Endothelial cell of umbilical vein (primary cell): ENCODE data around the gene TBCC. TPM values are rescaled to one million over a fixed set of nuclear protein-coding genes. Genes with fewer than 3 reads are reported as not detected.
A peak's percentile ranks its signal among the peaks of the same experiment; 100 is the strongest.

Source experiments
- BruUV-seq: library from RNA; stranded (reverse); fragments of 400-500 nt; replicated peaks from 2 replicates; lab custom pipeline; 2021; lab: Mats Ljungman, UMichigan
- CTCF ChIA-PET: fragments of 300-600, 350-600 bp; sonication (Branson Sonifier 250); formaldehyde crosslinking; loops from one replicate; lab custom pipeline; 2021; ENCODE audit warnings: antibody characterized with exemption, inconsistent platforms; lab: Charles Lee
- POLR2A ChIA-PET: fragments of 300-600, 350-600 bp; sonication (Branson Sonifier 250); formaldehyde crosslinking; loops from one replicate; lab custom pipeline; 2021; ENCODE audit warnings: antibody characterized with exemption, inconsistent platforms; lab: Charles Lee
- DNase-seq: peaks from one replicate; pipeline ENCODE4 v3.0.0-alpha.2; 2011; ENCODE audit warnings: low read depth, low spot score
- FAIRE-seq: peaks from 2 replicates; lab custom pipeline; 2011; peaks lifted over from hg19 to GRCh38; lab: Jason Lieb, UNC
- H2AFZ ChIP-seq: 2 replicates; pipeline ENCODE4 v1.6.0; 2012; ENCODE audit warnings: low read depth, low read length, control low read depth, inconsistent platforms
- H3K27ac ChIP-seq: 2 replicates; pipeline ENCODE4 v1.5.1; 2011; ENCODE audit warnings: low read depth, mild to moderate bottlenecking, control low read depth, low read length, moderate library complexity; ENCODE audit not compliant: insufficient read depth
- H3K27me3 ChIP-seq, 2 experiments: 2 replicates each; pipeline versions ENCODE4 v1.6.0 to v1.6.1; 2011; ENCODE audit warnings: low read length in 2 of 2, mixed read lengths in 1 of 2; ENCODE audit not compliant: control insufficient read depth in 2 of 2, insufficient read depth in 2 of 2
- H3K36me3 ChIP-seq, 2 experiments: 2 replicates in 1 of 2; 3 replicates in 1 of 2; pipeline ENCODE4 v1.5.1; 2011; ENCODE audit warnings: low read length in 2 of 2, mild to moderate bottlenecking in 1 of 2, moderate library complexity in 1 of 2; ENCODE audit not compliant: control insufficient read depth in 2 of 2, insufficient read depth in 2 of 2; ENCODE audit errors: extremely low read depth in 1 of 2
- H3K4me1 ChIP-seq: 3 replicates; pipeline ENCODE4 v1.5.1; 2011; ENCODE audit warnings: mild to moderate bottlenecking, low read length; ENCODE audit not compliant: control insufficient read depth, insufficient read depth; ENCODE audit errors: extremely low read depth
- H3K4me2 ChIP-seq: 2 replicates; pipeline ENCODE4 v1.6.1; 2011; ENCODE audit warnings: low read length, control low read depth, mixed read lengths; ENCODE audit not compliant: insufficient read depth
- H3K4me3 ChIP-seq, 3 experiments: fragments of 200-600 bp in 1 of 3; sonication (generic), shearing (Covaris generic) in 1 of 3; replicated peaks in 1 of 3; 2 replicates each; pipeline ENCODE4 v1.5.1; 2011 to 2016; ENCODE audit warnings: control low read depth in 3 of 3, low read length in 3 of 3, mild to moderate bottlenecking in 2 of 3, inconsistent platforms in 1 of 3, low read depth in 1 of 3, moderate library complexity in 1 of 3; ENCODE audit not compliant: insufficient read depth in 1 of 3
- H3K79me2 ChIP-seq: 2 replicates; pipeline ENCODE4 v1.6.0; 2012; ENCODE audit warnings: low read length, inconsistent platforms; ENCODE audit not compliant: control insufficient read depth, insufficient read depth
- H3K9ac ChIP-seq: replicated peaks from 2 replicates; pipeline ENCODE3; 2011; ENCODE audit warnings: low read length, control low read depth; ENCODE audit not compliant: insufficient read depth; ENCODE audit errors: extremely low read depth
- H3K9me1 ChIP-seq: replicated peaks from 3 replicates; pipeline ENCODE4 v1.6.0; 2011; ENCODE audit warnings: mild to moderate bottlenecking, low read length; ENCODE audit not compliant: control insufficient read depth, insufficient read depth; ENCODE audit errors: extremely low read depth
- H3K9me3 ChIP-seq: replicated peaks from 2 replicates; pipeline ENCODE4 v1.5.1; 2012; ENCODE audit warnings: low read length, inconsistent platforms; ENCODE audit not compliant: control insufficient read depth, insufficient read depth
- H4K20me1 ChIP-seq: replicated peaks from 2 replicates; pipeline ENCODE3; 2011; ENCODE audit warnings: mild to moderate bottlenecking, low read length; ENCODE audit not compliant: control insufficient read depth, insufficient read depth; ENCODE audit errors: extremely low read depth
- FOS ChIP-seq: IDR thresholded peaks from 2 replicates; pipeline ENCODE4 v1.6.1; 2011; ENCODE audit warnings: mild to moderate bottlenecking, low read length, moderate library complexity, borderline replicate concordance; ENCODE audit not compliant: insufficient read depth
- MYC ChIP-seq: IDR thresholded peaks from one replicate; pipeline ENCODE4 v1.6.1; 2011; ENCODE audit warnings: mild to moderate bottlenecking, low read depth, low read length
- POLR2AphosphoS5 ChIP-seq: IDR thresholded peaks from 2 replicates; pipeline ENCODE4 v1.6.1; 2012; ENCODE audit warnings: low read depth, mild to moderate bottlenecking, control low read depth, low read length, moderate library complexity; ENCODE audit not compliant: insufficient read depth
- dilution Hi-C: fragments of 300-500 bp; cut with MboI; formaldehyde crosslinking; loops from one replicate; pipeline ENCODE4 v1.15.0; 2019; ENCODE audit warnings: low sequenced_read_pairs; ENCODE audit not compliant: extremely low pct_ligation_motif_present
- intact Hi-C: fragments of 100-400 bp; cut with micrococcal nuclease; formaldehyde crosslinking; loops from one replicate; pipeline ENCODE4 v1.10.0; 2022
- polyA plus RNA-seq, 4 experiments: library from polyadenylated mRNA; depleted of rRNA in 3 of 4; stranded (reverse) in 3 of 4; unstranded in 1 of 4; fragments of >200 nt; gene quantifications; 2 replicates each; pipeline versions ENCODE4 v1.2.1 to v1.2.3, GENCODE V29; 2011 to 2012; ENCODE audit warnings: missing spikeins in 1 of 4
- total RNA-seq: library from RNA; stranded (reverse); gene quantifications from 2 replicates; pipeline ENCODE4 v1.2.3, GENCODE V29; 2021

Gene TBCC
- total and polyA plus RNA-seq, 2 donors (not counting 3 experiments of a cell fraction or from before 2014, with no cell fraction given): 15.9 to 19.1 TPM

DNA sequence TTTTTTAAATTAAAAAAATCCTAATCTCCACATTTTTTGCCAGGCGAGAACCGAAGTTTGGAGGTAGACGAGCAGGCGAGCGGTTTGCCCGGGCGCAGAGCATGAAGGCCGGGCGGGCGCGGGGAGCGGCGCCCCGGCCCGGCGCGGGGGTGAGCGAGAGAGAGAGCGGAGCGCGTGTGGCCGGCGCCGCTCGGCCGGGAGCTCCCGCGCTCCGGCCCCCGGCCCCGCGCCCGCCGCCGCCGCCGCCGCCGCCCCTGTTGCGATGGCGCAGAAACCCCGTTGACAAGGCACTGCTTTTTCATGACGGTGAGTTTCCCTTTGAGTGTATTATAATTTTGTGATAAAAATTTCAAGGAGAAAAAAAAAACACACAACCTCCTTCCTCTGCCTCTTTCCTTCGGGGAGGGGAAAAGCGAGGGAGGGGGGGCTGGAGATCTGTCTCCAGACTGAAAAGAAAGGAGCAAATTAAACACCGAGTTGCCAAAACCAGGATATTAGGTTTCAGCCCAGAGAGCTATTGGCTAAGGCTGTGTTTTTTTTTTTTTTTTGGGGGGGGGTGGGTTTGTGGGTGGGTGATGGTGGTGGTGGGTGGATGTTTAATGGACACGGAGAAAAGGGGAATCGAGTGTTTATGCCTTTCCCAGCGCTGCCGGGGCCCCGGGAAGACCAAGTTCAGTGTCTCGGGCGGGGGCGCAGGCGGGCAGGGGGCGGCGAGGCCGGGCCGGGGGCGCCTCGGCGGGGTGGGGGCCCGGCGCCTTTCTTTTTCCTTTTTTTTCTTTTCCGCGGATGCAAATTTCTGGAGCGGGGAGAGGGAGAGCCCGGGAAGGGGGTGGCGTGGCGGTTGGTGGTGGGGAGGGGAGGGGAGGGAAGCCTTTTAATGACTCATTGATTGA, 36.1 kb upstream of the TBCC start, which contains the start of gene BICRAL:
BICRAL (plus strand) TSS at position 257 of the 893 bp plus-strand sequence. CDS start 39,971 bp downstream, outside the sequence.
- dilution Hi-C loops: no loop called here
- Histone ChIP-seq H3K27ac (peak within 1 kb of the TSS; percentile 99), H3K27me3 (no peaks in the 10 kb centered on the region), H4K20me1 (no peaks in the 10 kb centered on the region), H2AFZ (no peak within 1 kb of the TSS), H3K9me1 (no peaks in the 10 kb centered on the region), H3K4me1 (peaks cover 16% of the 10 kb centered on the region), H3K4me3 (peak within 1 kb of the TSS; percentile 87 to 98 (median 94)), H3K9ac (peak within 1 kb of the TSS; percentile 100), H3K36me3 (no peaks in the 10 kb centered on the region), H3K4me2 (peak within 1 kb of the TSS; percentile 99), H3K79me2 (peaks cover 37% of the 10 kb centered on the region), H3K9me3 (no peaks in the 10 kb centered on the region)
- DNase-seq (peak; percentile 85), FAIRE-seq (peak; percentile 74)
- TF ChIP-seq POLR2AphosphoS5 (peak; percentile 56), FOS (no peak)
- ChIA-PET POLR2A (interaction anchor here (0.6 to 2.1 kb wide), 24 partner anchors 9 to 996 kb away, joined by 3 to 39 read pairs (median 5); partner anchors contain the start of genes RPL7L1 and TBCC), CTCF (interaction anchor here (0.6 to 2.7 kb wide), 13 partner anchors 9 to 995 kb away, joined by 3 to 19 read pairs (median 4); partner anchors contain the start of genes RPL7L1, TBCC and TOMM6)
- intact Hi-C loops: loop anchor here (1.0 kb wide), 5 partner anchors 18 to 218 kb away; partner anchors contain the start of genes RPL7L1, TBCC and UBR2
- TSS peak; percentile 74 for BruUV-seq

DNA sequence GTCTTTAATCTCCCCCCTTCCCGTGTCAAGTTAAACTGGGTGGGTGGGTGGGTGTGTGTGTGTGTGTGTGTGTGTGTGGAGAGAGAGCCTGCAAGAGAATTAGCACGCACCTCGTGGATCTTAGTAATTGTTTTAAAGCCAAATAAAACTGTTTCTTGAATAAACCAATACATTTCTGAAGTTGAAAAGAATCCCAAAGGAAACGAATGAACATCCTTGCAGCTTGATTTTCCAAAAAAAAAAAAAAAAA, 35.6 kb upstream of the TBCC start:
- TF ChIP-seq POLR2AphosphoS5 (no peak), MYC (no peak), FOS (no peak)
- dilution Hi-C loops (no loop called here), intact Hi-C loops (no loop called here)
- CTCF ChIA-PET: interaction anchor here (0.9 to 2.7 kb wide), 4 partner anchors 12 to 120 kb away, joined by 4 to 19 read pairs (median 5); no protein-coding TSS in a partner anchor
- H2AFZ ChIP-seq: no peak overlapping the region
- peak overlapping the region; percentile 99 for H3K27ac ChIP-seq
- peak overlapping the region in 2 of 3 experiments; percentile 75 to 87 for H3K4me3 ChIP-seq
- H4K20me1 ChIP-seq: no peaks in the 10 kb centered on the region
- H3K36me3 ChIP-seq: no peaks in the 10 kb centered on the region
- peak overlapping the region; percentile 99 for H3K4me2 ChIP-seq
- H3K79me2 ChIP-seq: peaks cover 31% of the 10 kb centered on the region
- no peaks in the 10 kb centered on the region for H3K27me3 ChIP-seq
- POLR2A ChIA-PET: interaction anchor here (0.6 to 2.1 kb wide), 11 partner anchors 16 to 437 kb away, joined by 3 to 39 read pairs (median 4); partner anchors contain the start of genes RPL7L1 and TBCC
- no peaks in the 10 kb centered on the region for H3K9me1 ChIP-seq
- peaks cover 16% of the 10 kb centered on the region for H3K4me1 ChIP-seq
- no peak for FAIRE-seq
- H3K9ac ChIP-seq: peak overlapping the region; percentile 100
- BruUV-seq: no TSS peak
- H3K9me3 ChIP-seq: no peaks in the 10 kb centered on the region
- peak; percentile 29 for DNase-seq
